Mucosa of gallbladder (tissue), 1 donor: ENCODE data around the gene DNAH17. TPM values are rescaled to one million over a fixed set of nuclear protein-coding genes. Genes with fewer than 3 reads are reported as not detected.

Experiments
- DNase-seq: peaks from one replicate; pipeline ENCODE4 v3.0.0-alpha.2; 2020; ENCODE audit warnings: low spot score
- total RNA-seq: library from RNA; stranded (reverse); gene quantifications from one replicate; pipeline ENCODE4 v1.2.1, GENCODE V29; 2021
- donor health status: DM: no; HTN: no; CAD: no.

Gene DNAH17
- total RNA-seq, 1 donor from 2014 or later = not detected

DNA sequence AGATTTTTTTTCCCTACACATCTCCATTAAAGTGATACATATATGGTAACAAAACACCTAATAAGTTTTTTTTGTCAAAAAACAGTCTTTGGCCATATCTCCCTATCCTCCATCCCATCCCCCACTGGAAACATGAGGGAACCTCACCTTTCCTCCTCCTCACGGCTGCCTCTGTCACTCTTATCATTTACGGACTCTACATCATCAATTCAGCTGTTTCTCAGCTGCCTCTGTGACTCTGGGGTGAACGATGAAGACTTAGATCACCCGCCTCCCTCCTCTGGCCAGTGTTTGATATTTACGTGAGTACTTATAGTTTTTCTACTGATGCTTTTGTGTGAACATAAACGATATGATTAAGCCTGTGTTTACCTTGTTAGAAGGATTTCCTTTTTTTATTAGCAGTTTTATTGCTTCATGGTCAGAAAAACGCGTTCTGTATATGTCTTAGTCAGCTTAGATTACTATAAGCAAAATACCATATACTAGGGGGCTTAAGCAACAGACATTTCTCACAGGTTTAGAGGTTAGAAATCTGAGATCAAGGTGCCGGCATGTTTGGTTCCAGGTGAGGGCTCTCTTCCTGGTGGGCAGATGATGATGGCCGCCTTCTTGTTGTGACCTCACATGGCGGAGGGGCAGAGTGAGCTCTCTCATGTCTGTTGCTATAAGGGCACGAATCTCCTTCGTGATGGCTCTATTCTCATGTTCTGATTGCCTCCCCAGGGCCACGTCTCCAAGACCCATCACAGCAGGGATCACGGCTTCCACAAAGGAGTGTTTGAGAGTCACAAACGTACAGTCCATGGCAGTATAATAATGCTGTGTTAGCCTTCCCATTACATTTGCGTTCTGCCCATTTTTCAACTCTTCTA is 32.1 kb downstream of the DNAH17 start:
- no peak for DNase-seq

- no peak for DNase-seq
Measured at GRCh38 chr17:78541488-78542206, 35.5 kb downstream of the DNAH17 start.

DNA sequence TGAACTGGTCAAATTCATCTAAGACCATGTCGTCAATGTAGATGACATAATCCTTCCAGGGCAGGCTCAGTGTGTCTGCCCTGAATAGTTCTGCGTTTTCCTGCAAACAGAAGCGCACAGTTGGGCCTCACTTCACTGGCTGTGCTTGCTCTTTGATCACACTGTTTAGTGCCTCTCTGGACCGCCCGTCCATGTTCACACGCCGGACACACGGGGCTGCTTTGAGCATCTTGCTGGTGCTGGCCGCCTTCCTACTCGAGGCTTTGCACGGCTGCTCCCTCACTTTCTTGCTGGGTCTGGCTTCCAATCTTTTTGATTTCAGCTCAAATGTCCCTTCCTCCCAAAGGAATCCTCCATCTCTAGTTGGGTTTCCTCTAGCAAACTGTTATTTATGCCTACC is 37.4 kb downstream of the DNAH17 start:
- no peak for DNase-seq

DNA sequence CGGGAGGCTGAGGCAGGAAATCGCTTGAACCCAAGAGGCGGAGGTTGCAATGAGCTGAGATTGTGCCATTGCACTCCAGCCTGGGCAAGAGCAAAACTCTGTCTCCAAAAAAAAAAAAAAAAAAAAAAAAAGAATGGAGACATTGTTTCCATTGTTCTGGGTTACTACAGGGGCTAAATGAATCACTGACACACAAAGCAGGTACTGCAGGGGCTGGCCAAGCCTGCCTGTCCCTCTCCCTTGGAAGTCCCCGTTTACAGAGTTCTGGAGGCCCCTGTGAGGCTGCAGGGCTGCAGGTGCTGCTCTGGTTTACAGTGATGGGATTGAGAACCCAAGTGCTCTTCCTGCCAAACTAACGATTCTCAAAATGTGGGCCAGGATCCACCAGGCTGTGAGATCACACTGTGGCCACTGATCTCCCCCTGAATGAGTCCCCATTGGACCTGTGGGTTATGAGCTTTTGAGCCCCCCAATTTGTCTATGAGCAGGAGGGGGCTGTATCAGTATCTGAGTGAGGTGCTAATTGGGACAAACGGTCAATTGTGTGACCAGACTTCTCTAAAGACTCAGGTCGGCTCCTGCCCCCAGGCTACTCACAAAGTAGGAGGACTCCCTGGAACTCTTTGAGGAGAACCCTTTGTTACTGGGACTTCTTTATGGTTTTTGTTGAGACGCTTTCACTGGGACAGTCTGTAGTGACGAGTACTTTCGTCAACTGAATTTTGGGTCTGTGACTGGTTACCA is 39.0 kb downstream of the DNAH17 start:
- no peak for DNase-seq

DNA sequence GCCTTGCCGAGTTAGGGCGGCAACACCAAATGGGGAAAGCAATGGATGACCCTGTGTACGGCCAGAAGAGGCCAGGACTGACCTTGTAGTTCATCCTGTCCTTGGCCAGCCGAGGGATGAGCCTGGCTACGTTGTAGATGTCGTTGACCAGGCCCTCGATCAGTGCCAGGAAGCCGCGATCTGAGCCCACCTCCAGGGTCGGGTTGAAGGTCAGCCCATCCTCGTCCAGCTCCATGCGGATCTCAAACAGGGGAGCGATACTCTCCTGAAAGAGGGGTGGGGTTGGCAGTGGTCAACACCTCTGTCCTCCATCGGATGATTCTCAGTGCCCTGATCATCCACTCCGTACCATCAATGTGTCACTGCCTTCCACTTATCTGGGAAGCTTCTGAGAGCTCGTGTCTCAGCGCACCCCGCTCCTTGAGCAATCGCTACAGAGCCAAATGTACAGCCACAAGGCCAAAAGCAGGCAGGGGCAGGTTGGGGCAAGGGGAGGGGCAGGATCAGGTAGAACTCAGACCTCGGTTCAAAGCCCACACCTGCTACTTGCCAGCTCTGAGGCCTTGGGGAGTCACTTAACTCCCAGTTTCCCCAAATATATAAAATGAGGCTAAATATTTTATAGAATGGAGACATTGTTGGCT is 39.9 kb downstream of the DNAH17 start:
- no peak for DNase-seq

- no peak for DNase-seq
Measured at GRCh38 chr17:78535273-78536197, 41.7 kb downstream of the DNAH17 start.

DNA sequence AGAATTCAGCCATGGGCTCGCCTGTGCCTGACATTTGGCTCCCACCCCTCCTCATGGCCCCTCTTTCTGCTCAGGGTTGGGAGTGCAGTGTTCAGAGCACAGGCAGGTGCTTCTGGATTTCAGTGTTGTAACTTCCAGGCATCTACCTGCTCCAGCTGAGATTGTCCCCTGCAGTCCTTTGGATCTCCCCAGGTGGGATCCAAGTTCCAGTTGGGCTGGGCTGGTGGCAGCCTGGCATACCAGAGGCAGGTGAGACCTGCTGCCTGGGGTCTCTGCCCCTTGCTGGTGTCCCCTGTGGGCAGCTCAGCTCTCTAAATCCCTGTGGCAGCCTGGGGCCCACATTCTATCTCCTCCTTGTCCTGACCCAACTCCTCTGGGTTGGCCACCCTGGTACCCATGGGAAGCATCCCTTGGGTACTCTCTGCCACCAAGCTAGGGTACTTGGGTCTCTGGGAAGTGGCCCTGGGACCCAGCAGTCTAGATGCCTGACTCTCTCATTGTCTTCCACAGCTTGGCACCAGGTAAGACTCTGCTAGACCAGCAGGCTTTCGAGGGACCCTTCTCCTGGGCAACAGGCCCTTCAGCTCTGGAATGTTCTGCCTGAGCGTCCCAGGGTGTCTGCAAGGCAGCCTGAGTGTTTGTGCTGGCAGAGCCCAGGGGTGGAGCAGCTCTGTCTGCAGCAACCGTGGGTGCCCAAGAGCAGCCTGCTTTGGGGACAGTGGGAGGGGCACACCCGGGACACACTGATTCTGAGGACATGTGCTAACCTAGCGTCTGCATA is 42.5 kb downstream of the DNAH17 start:
- no peak for DNase-seq

GRCh38 chr17:78532922-78533640 is 44.1 kb downstream of the DNAH17 start:
- no peak for DNase-seq

DNA sequence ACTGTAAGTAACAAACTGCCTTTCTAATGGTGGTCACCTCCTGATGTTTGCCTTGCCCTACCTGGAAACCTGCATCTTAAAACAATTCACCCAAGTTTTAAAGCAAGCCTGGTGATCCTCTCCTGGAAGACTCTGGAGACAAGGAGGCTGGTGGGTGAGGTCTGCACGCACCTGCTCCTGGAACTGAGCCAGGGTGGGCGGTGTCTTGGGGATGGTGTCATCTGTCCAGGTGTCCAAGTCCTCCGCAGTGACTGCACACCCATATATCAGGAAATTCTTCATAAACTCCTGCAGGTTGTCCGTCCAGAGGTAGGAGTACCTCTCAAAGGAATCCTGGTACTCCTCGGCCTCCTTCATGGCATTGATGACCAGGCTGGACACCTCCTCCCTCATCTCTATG is 44.9 kb downstream of the DNAH17 start:
- no peak for DNase-seq

GRCh38 chr17:78530675-78531074 is 46.5 kb downstream of the DNAH17 start:
- no peak for DNase-seq

- no peak for DNase-seq
Measured at GRCh38 chr17:78529871-78530670, 47.1 kb downstream of the DNAH17 start.

DNA sequence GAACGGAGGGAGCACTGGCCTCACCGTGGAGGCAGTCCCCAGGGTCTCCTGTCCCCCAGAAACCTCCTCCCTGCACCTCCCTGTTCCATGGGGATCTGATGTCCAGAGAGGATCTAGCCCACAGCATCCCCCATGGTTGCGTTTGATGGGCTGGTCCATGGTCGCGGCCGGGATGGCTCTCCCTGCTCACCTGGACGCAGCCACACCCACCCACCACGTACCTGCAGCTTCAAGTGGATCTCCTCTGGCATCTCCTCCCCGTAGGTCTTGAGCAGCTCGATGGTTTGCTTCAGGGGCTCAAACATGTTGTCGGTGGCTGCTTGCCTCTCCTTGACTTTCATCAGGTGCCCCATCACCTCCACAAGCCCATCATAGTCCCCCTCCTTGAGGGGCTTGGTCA is 47.9 kb downstream of the DNAH17 start:
- no peak for DNase-seq

DNA sequence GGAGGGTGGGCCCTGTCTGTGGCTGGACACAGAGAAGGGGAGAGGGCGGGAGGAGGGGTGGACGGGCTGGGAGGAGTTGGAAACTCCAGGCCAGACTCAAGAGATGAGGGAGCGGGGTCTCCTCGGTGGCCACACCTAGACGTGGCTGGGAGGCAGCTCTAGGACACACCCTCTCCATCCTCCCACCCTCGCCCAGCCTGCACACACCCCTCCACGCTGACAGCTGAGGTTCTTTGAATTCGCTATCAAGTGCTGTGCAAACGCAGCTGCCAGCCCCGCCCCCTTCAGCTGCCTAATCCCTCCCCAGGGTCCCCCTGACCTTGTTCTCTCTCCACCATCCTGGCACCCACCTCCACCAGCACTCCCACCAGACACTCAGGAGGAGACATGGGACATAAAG is 48.7 kb downstream of the DNAH17 start:
- DNase-seq = no peak

DNA sequence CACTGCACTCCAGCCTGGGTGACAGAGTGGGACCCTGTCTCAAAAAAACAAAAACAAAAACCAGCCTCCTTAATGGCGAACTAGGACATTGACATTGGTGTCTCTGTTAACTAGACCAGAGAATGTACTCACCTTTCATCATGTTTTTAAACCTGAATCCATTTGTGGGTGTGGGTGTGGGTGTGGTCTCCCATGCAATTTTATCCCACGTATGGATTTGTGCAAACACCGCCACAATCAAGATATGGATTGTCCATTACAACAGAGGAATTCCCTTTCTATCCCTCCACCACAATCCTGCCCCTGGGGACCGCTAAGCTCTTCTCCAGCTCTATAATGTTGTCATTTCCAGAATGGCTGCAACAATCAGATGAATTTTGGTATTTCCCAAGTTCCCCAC is 49.9 kb downstream of the DNAH17 start:
- DNase-seq = no peak

- DNase-seq = no peak
Measured at GRCh38 chr17:78526231-78527025, 50.8 kb downstream of the DNAH17 start.

DNA sequence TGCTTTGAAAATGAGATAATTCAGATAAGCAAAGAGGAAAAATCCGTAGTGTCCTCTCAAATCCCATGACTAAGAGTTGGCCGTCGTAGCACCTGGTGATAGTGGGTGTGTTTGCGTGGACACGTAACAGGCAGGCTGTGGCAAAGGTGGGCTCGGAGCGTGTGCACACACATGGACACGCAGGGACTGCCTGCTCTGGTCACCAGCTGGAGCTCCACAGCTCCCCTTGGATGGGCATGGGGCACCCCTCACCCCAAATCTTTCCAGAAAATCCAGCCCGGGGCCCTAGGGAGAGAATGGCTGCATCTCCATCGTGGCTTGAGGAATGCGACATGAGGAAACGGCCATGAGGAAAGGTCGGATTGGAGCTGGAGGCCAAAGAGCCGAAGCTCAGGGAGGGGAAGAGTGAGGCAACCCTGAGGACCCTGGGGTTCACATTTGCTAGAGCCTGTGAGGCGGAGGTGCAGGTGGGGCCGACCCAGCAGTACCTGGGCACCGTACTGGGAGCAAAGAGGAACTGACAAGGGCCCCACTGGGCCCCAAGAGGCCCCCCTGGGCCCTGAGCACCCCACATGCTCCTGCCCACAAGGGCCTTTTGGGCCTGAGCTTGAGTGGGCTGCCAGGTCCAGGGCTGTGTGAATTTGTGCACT is 51.6 kb downstream of the DNAH17 start:
- no peak for DNase-seq

DNA sequence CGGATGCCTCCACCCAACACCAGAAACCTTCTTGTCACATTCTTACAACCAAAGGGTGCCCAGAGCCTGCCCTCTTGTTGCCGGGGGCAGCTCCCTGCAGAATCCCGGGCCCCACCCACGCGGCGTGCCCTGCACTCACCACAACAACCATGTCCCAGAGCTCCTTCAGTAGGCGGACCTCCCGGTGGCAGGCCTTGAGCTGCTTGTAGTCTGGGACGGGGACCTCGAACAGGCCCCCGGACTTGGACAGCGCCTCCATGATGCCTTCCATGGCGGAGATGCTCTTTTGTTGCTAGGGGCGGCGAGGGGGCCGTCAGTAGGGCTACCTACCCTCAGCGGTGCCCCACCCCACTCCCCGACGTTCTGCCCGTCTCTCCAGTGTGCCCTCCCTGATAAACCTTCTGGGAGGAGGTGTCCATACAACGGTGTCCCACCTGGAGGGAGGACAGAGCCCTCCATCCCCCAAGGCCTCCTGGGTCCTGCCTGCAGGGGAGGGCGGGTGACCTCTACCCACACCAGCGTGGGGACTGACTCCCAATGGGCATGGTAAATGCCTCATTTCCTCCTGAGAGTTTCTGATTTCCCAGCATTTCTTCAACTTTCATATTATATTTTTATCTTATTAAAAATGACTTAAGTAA is 52.2 kb downstream of the DNAH17 start:
- DNase-seq = no peak
